Measurements from ENCODE around the gene TSPOAP1.

DNA sequence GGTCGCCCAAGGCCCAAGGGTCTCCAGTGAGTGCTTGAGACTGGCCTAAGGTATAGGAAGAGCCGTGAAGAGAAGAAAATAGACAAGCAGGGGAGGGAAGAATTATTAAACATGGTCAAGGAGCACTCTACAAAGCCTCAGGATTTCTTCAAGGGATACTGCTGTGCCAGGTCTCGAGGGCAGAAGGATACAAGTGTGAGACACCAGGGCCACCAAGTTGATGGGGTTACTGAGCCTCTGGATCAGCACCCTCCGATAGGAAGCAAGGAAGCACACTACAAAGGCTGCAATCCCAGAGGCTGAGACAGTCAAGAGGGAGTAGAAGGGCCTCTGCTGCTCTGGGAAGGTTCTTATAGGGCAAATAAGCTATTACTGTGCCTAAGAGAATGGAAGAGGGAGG, 16.9 kb upstream of the TSPOAP1 start:
- TF ChIP-seq, protein P1, sequence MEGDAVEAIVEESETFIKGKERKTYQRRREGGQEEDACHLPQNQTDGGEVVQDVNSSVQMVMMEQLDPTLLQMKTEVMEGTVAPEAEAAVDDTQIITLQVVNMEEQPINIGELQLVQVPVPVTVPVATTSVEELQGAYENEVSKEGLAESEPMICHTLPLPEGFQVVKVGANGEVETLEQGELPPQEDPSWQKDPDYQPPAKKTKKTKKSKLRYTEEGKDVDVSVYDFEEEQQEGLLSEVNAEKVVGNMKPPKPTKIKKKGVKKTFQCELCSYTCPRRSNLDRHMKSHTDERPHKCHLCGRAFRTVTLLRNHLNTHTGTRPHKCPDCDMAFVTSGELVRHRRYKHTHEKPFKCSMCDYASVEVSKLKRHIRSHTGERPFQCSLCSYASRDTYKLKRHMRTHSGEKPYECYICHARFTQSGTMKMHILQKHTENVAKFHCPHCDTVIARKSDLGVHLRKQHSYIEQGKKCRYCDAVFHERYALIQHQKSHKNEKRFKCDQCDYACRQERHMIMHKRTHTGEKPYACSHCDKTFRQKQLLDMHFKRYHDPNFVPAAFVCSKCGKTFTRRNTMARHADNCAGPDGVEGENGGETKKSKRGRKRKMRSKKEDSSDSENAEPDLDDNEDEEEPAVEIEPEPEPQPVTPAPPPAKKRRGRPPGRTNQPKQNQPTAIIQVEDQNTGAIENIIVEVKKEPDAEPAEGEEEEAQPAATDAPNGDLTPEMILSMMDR (conservative IDR thresholded peaks at IDR 0.05): no peak
- TF ChIP-seq ZFX (IDR thresholded peaks at IDR 0.05): no peak
